MM.1S (cell line): ENCODE measurements around the gene MPP3.

ENCODE experiments used
- CTCF ChIP-seq: fragments of 300-600 bp; sonication (generic); IDR thresholded peaks from 2 replicates; pipeline ENCODE4 v1.5.1; 2016; ENCODE audit warnings: antibody characterized with exemption, low read length, mixed read lengths
- EZH2 ChIP-seq: fragments of 300-600 bp; sonication (generic); optimal IDR thresholded peaks from 2 replicates; pipeline ENCODE3; 2017; ENCODE audit warnings: low read depth, mild to moderate bottlenecking, antibody characterized with exemption, low read length, mixed read lengths
- EZH2phosphoT487 ChIP-seq: fragments of 300-600 bp; sonication (generic); IDR thresholded peaks from 2 replicates; pipeline ENCODE4 v1.6.1; 2018; ENCODE audit warnings: antibody characterized with exemption, low read length

- TF ChIP-seq EZH2phosphoT487 (no peak), CTCF (no peak), EZH2 (no peak)
These were observed 23.2 kb upstream of the MPP3 start for GRCh38 chr17:43856141-43856540.
